ENCODE measurements around the gene HIP1. TPM values are rescaled to one million over a fixed set of nuclear protein-coding genes. Genes with fewer than 3 reads are reported as not detected.
"Not testable (repeated sequence)": the region's sequence is repeated elsewhere in the genome, so short reads cannot be mapped to it uniquely, and the experiment has no call there.

The HIP1 gene
- total RNA-seq, 4 donors from 2014 or later = 24.9 to 51.2 (median 27.2) TPM

DNA sequence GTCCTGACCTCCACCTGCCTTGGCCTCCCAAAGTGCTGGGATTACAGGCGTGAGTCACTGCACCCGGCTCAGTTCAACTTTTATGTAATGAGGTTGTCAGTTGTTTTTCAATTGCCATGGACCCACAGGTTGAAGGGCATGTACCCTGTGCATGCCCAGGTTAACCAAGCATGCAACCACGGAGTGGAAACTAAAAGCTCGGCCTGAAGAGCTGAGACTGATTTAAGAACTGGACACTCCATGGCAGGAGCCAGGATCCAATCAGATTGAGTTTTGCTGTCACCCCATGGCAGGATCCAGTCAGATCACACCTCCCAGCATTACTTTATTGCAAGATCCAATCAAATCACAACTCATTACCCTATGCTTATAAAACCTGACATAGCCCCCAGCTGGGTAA is 229.7 kb downstream of the HIP1 start:
- DNase-seq (ENCODE audit: low spot score); ATAC-seq (ENCODE audit: low FRiP score): not testable (repeated sequence)

DNA sequence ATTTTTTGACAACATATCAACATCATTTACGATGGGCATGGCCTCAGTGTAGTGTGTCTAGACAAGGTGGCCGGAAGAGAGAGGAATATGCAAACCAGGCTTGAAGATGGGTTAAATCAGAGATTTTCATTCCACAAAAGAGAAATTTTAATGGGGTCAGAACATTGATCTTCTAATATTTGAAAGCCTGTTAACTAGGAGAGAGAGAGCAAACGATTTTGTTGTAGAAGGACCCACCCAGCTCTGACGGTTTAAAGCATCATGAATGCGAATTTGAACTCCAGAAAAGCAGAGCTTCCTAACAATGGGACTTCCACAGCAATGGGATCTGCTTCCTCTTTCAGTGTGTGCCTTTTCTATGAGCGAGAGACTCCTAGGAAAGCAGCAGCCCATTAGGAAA is 246.7 kb downstream of the HIP1 start, which contains the start of gene SPDYE5:
Gene SPDYE5, plus strand, starts transcription at position 301 of the 400 bp plus-strand sequence. CDS start 1,728 bp downstream, outside the sequence.
- not testable (repeated sequence) for ATAC-seq (ENCODE audit: low FRiP score); DNase-seq (ENCODE audit: low spot score)

GRCh38 chr7:75485979-75486643 is 252.6 kb downstream of the HIP1 start, which contains the start of gene POM121C:
Gene POM121C (minus strand): TSS chr7:75486299. CDS start chr7:75441496, 44,803 bp downstream.
- DNase-seq (ENCODE audit: low spot score) (peak; percentile 58), ATAC-seq (ENCODE audit: low FRiP score) (peak; percentile 100)

DNA sequence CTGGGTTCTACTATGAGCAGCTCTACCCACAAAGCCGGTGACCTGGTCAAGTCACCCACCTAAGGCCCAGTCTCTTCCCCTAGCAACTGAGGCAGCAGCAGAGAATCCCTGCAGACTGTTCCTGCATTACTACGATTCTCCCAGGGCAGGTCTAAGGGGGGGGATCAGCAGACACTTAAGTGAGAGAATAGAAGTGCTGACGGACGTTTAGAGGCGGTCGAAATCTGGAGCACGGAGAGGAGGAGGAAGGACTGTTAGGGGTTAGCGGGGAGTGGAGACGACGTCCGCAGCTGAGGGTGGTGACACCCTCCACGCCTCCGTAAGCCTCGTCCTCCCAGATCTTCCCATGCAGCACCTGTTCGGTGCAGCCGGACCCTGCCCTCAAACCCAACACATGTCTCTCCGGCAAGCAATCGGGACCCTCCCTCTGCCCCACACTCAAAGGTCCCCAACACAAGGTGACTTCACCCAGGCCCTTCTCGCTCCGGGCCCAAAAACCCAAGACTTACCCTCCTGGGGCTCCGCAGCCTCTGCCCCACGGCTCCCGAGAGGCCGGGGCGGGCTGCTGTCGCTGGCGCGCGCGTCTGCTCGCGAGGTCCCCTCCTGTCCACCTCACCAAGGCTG is 253.3 kb downstream of the HIP1 start:
- DNase-seq (ENCODE audit: low spot score) = not testable (repeated sequence)
- ATAC-seq (ENCODE audit: low FRiP score) = peak; percentile 41

Small RNA genes within 50 kb of the gene (small RNA-seq; reads per million reads assigned to genes)
- not detected for gene AC211429.1
- gene RF00019 = not detected

Other genes with a start within 250 kb of the HIP1 start
- gene SPDYE5, start 246.6 kb downstream of the HIP1 start, total RNA-seq = not detected
- gene CCL26, start 33.3 kb upstream of the HIP1 start, total RNA-seq = 1 to 10 TPM in 3 of 4 donors, not detected in 1; 1.4 to 3.0 (median 1.6) TPM
- 10 to 100 TPM in 1 of 4 donors, 1 to 10 TPM in 1, not detected in 2; 2.5 to 10.8 TPM for gene CCL24, start 74.9 kb upstream of the HIP1 start, total RNA-seq
- gene RHBDD2, start 140.1 kb upstream of the HIP1 start, total RNA-seq = 10 to 100 TPM; 31.8 to 51.9 (median 33.0) TPM
- 100 to 1,000 TPM; 105 to 243 (median 150) TPM for gene POR, start 176.2 kb upstream of the HIP1 start, total RNA-seq

Data from omental fat pad (tissue), 4 donors.